NCI-H510A (cell line): ENCODE results near the gene BRF1.

ENCODE experiments used
- DNase-seq: peaks from one replicate; lab custom pipeline; 2025; lab: John Stamatoyannopoulos, UW

The BRF1 gene

GRCh38 chr14:105173901-105174894, 126.6 kb downstream of the BRF1 start:
- DNase-seq, result no peak

- no peak for DNase-seq
Measured at GRCh38 chr14:105173145-105173544, 127.7 kb downstream of the BRF1 start.

DNA sequence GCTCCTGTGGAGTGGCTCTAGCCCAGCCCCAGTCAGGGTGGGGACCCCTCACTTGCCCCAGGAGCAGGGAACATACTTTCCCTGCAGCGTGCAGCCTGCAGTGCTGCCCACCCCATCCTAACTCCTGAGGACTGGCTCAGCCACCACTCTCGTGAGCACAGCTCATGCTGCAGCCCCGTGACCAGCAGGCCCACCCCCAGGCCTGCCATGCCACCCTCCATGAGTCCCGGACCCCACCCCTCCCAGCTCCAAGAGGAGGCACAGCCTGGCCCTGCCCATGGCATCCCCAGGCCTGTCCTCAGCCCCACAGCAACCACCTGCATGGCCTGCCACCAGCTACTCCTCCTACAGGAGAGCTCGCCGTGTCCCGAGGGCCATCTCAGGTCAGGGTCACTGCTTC, 128.3 kb downstream of the BRF1 start:
- no peak for DNase-seq

- DNase-seq, result peak; percentile 80
Measured at GRCh38 chr14:105171004-105171673, 129.7 kb downstream of the BRF1 start.

GRCh38 chr14:105169776-105170655, 130.8 kb downstream of the BRF1 start:
- DNase-seq, result peak; percentile 54

GRCh38 chr14:105168979-105169507, 131.8 kb downstream of the BRF1 start:
- DNase-seq, result no peak

DNA sequence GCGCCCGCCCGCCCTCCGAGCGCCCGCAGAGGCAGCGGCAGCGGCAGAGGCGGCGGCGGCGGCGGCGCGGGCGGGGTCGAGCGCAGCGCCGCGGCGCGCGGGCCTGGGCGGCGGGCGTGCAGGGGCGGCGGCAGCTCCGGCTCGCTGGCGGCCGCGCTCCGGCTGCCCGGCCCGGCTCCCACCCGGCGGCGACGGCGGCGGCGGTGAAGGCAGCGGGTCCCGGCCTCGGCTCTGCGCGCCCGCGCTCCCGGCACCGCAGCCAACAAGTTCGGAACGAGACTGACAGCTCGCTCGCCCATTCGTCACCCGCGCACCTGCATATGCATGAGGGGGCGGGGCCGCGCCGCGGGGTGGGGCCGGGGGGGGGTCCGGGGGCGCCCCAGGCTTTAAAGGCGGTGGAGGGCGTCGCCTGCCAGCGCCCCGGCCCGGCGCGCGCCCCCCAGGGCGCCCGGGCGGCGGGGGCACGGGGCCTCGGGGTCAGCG, 132.3 kb downstream of the BRF1 start, which contains the start of gene JAG2:
Gene JAG2 (minus strand): TSS at position 281 of the 483 bp plus-strand sequence. CDS start 356 bp downstream, outside the sequence.
- peak; percentile 61 for DNase-seq

- DNase-seq, result no peak
Measured at GRCh38 chr14:105168093-105168420, 132.7 kb downstream of the BRF1 start.

DNA sequence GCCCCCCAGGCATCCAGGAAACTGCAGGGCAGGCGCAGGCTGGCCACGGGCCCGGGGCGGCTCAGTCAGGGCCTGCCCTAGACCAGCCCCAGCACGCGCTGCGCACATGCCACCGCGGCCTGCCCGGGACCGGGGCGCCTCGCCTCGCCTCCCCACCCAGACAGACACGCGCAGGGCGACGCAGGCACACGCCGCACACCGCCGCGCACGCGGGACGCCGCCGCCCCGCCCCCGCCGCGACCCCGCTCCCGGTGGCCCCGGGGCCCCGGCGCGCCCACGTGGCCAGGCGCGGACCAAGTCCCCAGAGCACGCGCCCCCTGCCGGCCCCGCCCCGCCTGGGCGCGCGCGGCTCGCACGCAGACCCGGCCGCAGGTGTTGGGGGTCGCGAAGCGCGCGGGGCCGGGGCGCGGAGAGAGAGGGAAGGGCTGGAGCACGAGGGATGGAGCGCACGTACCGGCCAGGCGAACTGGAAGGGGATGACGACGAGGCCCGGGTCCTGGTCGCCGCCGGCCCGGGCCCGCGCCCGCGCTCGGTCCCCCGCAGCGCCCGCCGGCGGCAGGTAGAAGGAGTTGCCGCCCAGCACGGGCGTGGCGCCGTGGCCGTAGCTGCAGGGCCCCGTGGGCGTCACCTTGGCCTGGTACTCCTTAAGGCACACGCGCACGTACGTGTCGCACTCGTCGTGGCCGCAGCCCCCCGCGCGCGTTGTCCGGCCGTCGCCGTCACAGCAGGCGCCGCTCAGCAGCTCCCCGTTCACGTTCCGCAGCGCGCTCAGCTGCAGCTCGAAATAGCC, 133.3 kb downstream of the BRF1 start:
- DNase-seq, result no peak

GRCh38 chr14:105166571-105167302, 134.1 kb downstream of the BRF1 start:
- no peak for DNase-seq

DNA sequence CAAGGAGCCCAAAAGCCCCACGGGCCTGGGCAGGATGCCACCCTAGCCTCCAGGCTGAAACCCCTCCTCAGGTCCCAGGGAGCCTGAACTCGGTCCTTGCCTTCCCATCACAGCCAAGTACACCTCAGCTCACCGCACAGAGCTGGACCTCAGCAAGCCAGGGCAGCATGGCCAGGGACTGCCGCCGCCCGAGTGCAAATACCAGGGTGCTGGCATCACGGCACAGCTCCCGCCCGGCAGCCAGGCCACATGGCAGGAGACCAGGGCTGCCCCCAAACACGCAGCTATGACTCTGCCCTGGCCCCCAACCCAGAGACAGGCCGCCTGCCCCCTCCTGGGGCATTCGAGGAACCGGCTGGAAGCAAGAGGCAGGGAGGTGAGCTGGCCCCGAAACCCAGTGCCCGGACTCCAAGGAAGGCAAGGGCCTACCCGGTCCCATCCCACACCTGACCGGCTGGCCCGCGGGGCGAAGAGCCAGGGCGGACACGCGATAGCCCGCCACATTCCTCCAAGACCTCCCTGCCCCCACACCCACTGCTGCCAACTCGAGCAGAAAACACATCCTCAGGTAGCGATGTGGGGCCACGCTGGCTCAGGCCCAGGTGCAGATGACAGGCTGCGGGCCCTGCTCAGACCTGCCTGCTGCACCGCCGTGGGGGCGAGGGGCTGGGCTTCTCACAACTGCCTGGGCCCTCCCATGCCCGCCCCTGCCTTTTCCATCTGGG, 134.9 kb downstream of the BRF1 start:
- no peak for DNase-seq

DNA sequence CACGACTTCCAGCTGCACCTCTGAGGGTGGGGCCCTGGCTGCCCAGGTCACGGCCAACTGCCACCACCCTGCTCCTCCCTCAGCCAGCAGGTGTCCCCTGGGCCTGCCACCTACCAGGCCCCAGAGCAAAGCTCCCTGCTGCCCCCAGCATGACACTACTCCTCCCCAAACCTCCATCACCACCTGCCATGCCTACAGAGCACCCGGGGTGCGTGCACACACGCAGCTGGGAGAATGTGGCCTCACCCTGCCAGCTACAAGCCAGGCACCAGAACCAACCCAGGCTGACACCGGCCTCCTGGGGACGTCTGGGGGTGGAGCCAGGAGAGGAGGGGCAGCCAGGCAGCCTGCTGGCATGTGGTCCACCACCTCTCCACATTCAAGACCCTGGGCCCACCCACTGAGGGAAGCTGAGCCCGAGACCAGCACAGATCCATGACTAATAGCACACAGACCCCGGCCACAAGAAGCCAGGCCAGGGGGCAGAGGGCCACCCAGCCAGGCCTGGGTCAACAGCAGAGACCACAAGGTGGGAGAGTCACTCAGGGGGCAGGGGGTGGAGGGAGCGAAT, 135.6 kb downstream of the BRF1 start:
- peak; percentile 87 for DNase-seq

DNA sequence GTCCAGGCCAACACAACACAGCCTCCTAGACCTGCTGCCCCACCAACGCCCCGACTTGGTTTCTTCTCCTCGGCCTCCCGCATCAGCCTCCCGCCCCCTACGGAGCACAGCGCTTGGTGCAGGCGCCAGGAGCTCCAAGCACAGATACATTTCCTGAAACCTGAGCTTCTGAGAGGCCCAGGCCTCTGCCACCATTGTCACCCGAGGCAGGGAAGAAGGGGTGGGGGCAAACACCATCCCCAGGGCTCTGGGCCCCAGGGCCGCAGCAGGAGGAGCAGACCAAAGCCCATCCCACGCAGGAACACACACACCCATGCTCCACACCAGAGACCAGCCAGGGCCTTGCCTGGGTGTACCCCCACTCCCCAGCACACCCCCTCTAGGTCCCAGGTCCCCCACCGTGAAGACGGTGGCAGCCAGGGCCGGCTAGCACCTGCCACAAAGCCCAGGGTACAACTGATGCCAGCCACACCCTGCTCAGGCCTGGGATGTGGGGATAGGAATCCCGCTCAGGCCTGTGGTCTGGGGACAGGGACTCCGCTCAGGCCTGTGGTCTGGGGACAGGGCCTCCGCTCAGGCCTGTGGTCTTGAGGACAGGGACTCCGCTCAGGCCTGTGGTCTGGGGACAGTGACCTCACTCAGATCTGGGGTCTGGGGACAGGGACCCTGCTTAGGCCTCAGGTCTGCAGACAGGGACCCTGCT, 137.6 kb downstream of the BRF1 start:
- peak; percentile 91 for DNase-seq

- no peak for DNase-seq
Measured at GRCh38 chr14:105162669-105162979, 138.2 kb downstream of the BRF1 start.

DNA sequence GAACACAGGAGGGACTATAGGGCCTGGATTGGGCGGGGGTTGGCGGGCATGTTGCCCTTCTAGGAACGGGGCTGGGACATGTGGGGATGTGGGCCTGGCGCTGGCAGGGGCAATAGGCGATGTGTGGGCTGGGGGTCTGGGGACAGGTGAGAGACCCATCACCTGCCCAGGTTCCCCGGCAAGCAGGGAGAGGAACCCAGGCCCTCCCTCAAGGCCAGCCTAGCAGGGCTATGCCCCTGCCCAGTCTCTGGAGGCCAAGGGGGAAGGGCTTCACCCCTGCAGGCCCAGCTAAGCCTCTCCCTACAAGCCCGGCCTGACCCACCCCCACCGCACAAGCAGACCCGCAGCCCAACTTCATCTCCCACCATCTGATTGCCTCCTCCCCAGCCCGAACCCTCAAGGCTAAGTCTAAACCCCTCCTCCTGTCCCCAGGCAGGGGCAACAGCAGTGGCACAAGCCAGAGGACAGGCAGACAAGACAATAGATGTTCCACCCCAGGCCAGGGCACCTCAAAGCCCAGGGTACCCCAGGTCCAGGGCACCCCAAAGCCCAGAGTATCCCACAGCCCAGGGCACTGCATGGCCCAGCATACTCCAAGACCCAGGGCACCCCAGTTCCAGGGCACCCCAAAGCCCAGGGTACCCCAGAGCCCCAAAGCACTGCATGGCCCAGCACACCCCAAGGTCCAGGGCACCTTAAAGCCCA, 138.7 kb downstream of the BRF1 start:
- DNase-seq, result no peak

- peak; percentile 93 for DNase-seq
Measured at GRCh38 chr14:105161309-105161708, 139.5 kb downstream of the BRF1 start.

- DNase-seq, result no peak
Measured at GRCh38 chr14:105160776-105161175, 140.0 kb downstream of the BRF1 start.

- DNase-seq, result no peak
Measured at GRCh38 chr14:105159344-105159743, 141.5 kb downstream of the BRF1 start.
